HepG2 (cell line): ENCODE measurements around the gene ABHD17A. TPM values are rescaled to one million over a fixed set of nuclear protein-coding genes. Genes with fewer than 3 reads are reported as not detected.
A peak's percentile ranks its signal among the peaks of the same experiment; 100 is the strongest.

Experiments used
- SNRNP70 ChIP-seq: fragments of 200-400 bp; formaldehyde crosslinking; IDR thresholded peaks from 2 replicates; pipeline ENCODE4 v1.6.1; 2017; ENCODE audit warnings: mild to moderate bottlenecking, low read depth, low read length, moderate library complexity
- ZFP1 ChIP-seq: IDR thresholded peaks from 2 replicates; pipeline ENCODE4 v1.6.1; 2016
- ZFP36L1 ChIP-seq: sonication (generic); formaldehyde crosslinking; IDR thresholded peaks from 2 replicates; pipeline ENCODE4 v1.8.0; 2022; ENCODE audit warnings: mild to moderate bottlenecking, missing genetic modification reagents, moderate library complexity
- ZNF235 ChIP-seq: sonication (generic); formaldehyde crosslinking; IDR thresholded peaks from 2 replicates; pipeline ENCODE4 v1.8.1; 2023; ENCODE audit warnings: mild to moderate bottlenecking, missing genetic modification reagents, borderline replicate concordance
- ZNF256 ChIP-seq: sonication (generic); formaldehyde crosslinking; conservative IDR thresholded peaks from 2 replicates; pipeline ENCODE4 v1.4.0; 2020; ENCODE audit warnings: missing genetic modification reagents
- ZNF274 ChIP-seq: sonication (generic); formaldehyde crosslinking; IDR thresholded peaks from 2 replicates; pipeline ENCODE4 v1.5.1; 2020; ENCODE audit warnings: mild to moderate bottlenecking, missing genetic modification reagents
- ZNF567 ChIP-seq: sonication (generic); formaldehyde crosslinking; IDR thresholded peaks from 2 replicates; pipeline ENCODE4 v1.8.1; 2023; ENCODE audit warnings: mild to moderate bottlenecking, missing genetic modification reagents, borderline replicate concordance
- ZNF678 ChIP-seq: sonication (generic); formaldehyde crosslinking; IDR thresholded peaks from 2 replicates; pipeline ENCODE4 v1.4.0; 2020; ENCODE audit warnings: mild to moderate bottlenecking, missing genetic modification reagents
- polyA plus RNA-seq, 8 experiments: library from polyadenylated mRNA; depleted of rRNA in 3 of 8; stranded (reverse) in 7 of 8; unstranded in 1 of 8; fragments of >200 nt; fragmentation: Illumina TruSeq in 4 of 8; extraction: Trizol in 4 of 8; gene quantifications; 2 replicates each; pipeline versions ENCODE4 v1.2.1 to v1.2.3, GENCODE V29; 2011 to 2016; ENCODE audit warnings: low read depth in 4 of 8, missing spikeins in 1 of 8, mixed read lengths in 1 of 8; ENCODE audit not compliant: insufficient read depth in 1 of 8
- total RNA-seq, 5 experiments: library from RNA; depleted of rRNA; stranded (reverse); fragments of >200 nt; fragmentation: Illumina TruSeq; extraction: Trizol; gene quantifications; 2 replicates each; pipeline ENCODE4 v1.2.3, GENCODE V29; 2016; ENCODE audit warnings: low read depth in 1 of 5
- TF ChIP-seq, protein P1 (sequence below): IDR thresholded peaks from 2 replicates; pipeline ENCODE4 v1.6.1; 2016; ENCODE audit warnings: low read depth, control low read depth
- TF ChIP-seq, protein P2 (sequence below): IDR thresholded peaks from 2 replicates; pipeline ENCODE4 v1.4.0; 2020; ENCODE audit warnings: mild to moderate bottlenecking, missing genetic modification reagents
- TF ChIP-seq, protein P3 (sequence below): sonication (generic); formaldehyde crosslinking; IDR thresholded peaks from 2 replicates; pipeline ENCODE4 v1.4.0; 2020; ENCODE audit warnings: missing genetic modification reagents, mild to moderate bottlenecking, borderline replicate concordance
- TF ChIP-seq, protein P4 (sequence below): sonication (generic); formaldehyde crosslinking; IDR thresholded peaks from 2 replicates; pipeline ENCODE4 v1.8.0; 2022; ENCODE audit warnings: mild to moderate bottlenecking, missing genetic modification reagents, moderate library complexity
- TF ChIP-seq, protein P5 (sequence below): sonication (generic); formaldehyde crosslinking; IDR thresholded peaks from 2 replicates; pipeline ENCODE4 v1.4.0; 2020; ENCODE audit warnings: mild to moderate bottlenecking, missing genetic modification reagents, borderline replicate concordance

ABHD17A gene
- total and polyA plus RNA-seq, 2 of the 13 experiments (the other 11 are each of a cell fraction or from before 2014, with no cell fraction given) = 27.7 to 40.8 TPM

DNA sequence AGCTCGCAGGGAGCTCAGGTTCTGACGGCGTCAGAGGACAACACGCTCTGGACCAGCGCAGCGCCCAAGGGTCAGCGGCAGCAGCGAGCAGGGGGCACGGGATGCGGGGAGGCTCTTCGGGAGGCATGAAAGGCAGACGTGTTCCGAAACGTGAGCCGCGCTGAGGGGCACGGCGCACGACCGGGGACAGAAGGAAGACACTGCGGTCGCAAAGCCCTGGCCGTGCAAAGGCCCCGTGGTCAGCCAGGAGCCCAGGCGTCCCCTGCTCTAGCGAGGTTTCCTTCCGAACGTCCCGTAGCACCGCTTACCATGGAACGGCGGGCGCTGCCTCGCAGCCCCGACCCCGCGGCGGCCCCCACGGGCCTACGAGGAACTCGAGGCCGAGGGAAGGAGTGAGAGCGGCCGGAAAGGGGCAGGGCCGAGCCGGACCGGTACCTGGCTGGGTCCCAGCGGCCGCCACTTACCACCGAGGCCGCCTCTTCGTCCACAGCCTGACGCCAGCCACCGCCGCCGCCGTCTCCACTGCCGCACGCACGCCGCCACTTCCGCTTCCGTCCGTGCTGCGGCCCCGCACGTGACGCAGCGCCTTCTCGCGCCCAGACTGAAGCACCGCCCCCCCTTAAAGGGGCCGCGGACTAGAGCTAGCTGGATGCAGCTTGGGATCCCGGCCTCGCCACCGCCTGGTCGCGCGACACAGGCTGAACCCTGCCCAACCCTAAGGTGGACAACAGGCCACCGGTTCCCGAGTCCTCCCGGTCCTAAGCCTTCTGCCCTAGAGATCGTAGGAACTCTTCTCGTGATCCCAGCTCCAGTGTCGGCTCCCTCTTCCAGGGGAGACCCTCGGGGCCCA is 9.4 kb downstream of the ABHD17A start (continued):
- TF ChIP-seq ZFP36L1 (CRISPR knock-in tag) (peak; percentile 89; the same call in 1 of the 2 replicates), ZFP1 (CRISPR knock-in tag) (no peak), ZNF274 (CRISPR knock-in tag) (peak; percentile 87), ZNF256 (CRISPR knock-in tag) (0 out of 2 replicates have a peak, but pooled peaks have one; percentile 62), SNRNP70 (no peak), ZNF567 (no peak), ZNF678 (CRISPR knock-in tag) (0 out of 2 replicates have a peak, but pooled peaks have one; percentile 68), ZNF235 (CRISPR knock-in tag) (no peak; the same call in 1 of the 2 replicates)
- TF ChIP-seq, protein P1, sequence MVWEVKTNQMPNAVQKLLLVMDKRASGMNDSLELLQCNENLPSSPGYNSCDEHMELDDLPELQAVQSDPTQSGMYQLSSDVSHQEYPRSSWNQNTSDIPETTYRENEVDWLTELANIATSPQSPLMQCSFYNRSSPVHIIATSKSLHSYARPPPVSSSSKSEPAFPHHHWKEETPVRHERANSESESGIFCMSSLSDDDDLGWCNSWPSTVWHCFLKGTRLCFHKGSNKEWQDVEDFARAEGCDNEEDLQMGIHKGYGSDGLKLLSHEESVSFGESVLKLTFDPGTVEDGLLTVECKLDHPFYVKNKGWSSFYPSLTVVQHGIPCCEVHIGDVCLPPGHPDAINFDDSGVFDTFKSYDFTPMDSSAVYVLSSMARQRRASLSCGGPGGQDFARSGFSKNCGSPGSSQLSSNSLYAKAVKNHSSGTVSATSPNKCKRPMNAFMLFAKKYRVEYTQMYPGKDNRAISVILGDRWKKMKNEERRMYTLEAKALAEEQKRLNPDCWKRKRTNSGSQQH (CRISPR knock-in tag) = peak; percentile 68; the same call in 1 of the 2 replicates
- TF ChIP-seq, protein P2, sequence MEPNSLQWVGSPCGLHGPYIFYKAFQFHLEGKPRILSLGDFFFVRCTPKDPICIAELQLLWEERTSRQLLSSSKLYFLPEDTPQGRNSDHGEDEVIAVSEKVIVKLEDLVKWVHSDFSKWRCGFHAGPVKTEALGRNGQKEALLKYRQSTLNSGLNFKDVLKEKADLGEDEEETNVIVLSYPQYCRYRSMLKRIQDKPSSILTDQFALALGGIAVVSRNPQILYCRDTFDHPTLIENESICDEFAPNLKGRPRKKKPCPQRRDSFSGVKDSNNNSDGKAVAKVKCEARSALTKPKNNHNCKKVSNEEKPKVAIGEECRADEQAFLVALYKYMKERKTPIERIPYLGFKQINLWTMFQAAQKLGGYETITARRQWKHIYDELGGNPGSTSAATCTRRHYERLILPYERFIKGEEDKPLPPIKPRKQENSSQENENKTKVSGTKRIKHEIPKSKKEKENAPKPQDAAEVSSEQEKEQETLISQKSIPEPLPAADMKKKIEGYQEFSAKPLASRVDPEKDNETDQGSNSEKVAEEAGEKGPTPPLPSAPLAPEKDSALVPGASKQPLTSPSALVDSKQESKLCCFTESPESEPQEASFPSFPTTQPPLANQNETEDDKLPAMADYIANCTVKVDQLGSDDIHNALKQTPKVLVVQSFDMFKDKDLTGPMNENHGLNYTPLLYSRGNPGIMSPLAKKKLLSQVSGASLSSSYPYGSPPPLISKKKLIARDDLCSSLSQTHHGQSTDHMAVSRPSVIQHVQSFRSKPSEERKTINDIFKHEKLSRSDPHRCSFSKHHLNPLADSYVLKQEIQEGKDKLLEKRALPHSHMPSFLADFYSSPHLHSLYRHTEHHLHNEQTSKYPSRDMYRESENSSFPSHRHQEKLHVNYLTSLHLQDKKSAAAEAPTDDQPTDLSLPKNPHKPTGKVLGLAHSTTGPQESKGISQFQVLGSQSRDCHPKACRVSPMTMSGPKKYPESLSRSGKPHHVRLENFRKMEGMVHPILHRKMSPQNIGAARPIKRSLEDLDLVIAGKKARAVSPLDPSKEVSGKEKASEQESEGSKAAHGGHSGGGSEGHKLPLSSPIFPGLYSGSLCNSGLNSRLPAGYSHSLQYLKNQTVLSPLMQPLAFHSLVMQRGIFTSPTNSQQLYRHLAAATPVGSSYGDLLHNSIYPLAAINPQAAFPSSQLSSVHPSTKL (CRISPR knock-in tag) = peak; percentile 75
- TF ChIP-seq, protein P3, sequence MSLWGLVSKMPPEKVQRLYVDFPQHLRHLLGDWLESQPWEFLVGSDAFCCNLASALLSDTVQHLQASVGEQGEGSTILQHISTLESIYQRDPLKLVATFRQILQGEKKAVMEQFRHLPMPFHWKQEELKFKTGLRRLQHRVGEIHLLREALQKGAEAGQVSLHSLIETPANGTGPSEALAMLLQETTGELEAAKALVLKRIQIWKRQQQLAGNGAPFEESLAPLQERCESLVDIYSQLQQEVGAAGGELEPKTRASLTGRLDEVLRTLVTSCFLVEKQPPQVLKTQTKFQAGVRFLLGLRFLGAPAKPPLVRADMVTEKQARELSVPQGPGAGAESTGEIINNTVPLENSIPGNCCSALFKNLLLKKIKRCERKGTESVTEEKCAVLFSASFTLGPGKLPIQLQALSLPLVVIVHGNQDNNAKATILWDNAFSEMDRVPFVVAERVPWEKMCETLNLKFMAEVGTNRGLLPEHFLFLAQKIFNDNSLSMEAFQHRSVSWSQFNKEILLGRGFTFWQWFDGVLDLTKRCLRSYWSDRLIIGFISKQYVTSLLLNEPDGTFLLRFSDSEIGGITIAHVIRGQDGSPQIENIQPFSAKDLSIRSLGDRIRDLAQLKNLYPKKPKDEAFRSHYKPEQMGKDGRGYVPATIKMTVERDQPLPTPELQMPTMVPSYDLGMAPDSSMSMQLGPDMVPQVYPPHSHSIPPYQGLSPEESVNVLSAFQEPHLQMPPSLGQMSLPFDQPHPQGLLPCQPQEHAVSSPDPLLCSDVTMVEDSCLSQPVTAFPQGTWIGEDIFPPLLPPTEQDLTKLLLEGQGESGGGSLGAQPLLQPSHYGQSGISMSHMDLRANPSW = no peak
- TF ChIP-seq, protein P4, sequence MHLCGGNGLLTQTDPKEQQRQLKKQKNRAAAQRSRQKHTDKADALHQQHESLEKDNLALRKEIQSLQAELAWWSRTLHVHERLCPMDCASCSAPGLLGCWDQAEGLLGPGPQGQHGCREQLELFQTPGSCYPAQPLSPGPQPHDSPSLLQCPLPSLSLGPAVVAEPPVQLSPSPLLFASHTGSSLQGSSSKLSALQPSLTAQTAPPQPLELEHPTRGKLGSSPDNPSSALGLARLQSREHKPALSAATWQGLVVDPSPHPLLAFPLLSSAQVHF (CRISPR knock-in tag) = peak; percentile 75; the same call in 1 of the 2 replicates
- TF ChIP-seq, protein P5, sequence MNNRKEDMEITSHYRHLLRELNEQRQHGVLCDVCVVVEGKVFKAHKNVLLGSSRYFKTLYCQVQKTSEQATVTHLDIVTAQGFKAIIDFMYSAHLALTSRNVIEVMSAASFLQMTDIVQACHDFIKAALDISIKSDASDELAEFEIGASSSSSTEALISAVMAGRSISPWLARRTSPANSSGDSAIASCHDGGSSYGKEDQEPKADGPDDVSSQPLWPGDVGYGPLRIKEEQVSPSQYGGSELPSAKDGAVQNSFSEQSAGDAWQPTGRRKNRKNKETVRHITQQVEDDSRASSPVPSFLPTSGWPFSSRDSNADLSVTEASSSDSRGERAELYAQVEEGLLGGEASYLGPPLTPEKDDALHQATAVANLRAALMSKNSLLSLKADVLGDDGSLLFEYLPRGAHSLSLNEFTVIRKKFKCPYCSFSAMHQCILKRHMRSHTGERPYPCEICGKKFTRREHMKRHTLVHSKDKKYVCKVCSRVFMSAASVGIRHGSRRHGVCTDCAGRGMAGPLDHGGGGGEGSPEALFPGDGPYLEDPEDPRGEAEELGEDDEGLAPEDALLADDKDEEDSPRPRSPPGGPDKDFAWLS (CRISPR knock-in tag) = peak; percentile 20; the same call in 1 of the 2 replicates
